Nephron progenitor cell (in vitro differentiated cells): ENCODE data around the gene UBQLN4.

Experiments
- DNase-seq: peaks from one replicate; pipeline ENCODE4 v3.0.0; 2021
- H3K27ac Mint-ChIP-seq: 2 replicates; pipeline ENCODE4 v1.8.0; 2021; ENCODE audit warnings: mild to moderate bottlenecking, moderate library complexity, mixed read lengths
- H3K27me3 Mint-ChIP-seq: 2 replicates; pipeline ENCODE4 v1.8.0; 2021; ENCODE audit warnings: mild to moderate bottlenecking, low read depth, mixed read lengths; ENCODE audit not compliant: poor library complexity
- H3K36me3 Mint-ChIP-seq: 2 replicates; pipeline ENCODE4 v1.8.0; 2021; ENCODE audit warnings: low read depth, mixed read lengths
- H3K4me1 Mint-ChIP-seq: 2 replicates; pipeline ENCODE4 v1.8.0; 2021; ENCODE audit warnings: mixed read lengths
- H3K4me3 Mint-ChIP-seq: 2 replicates; pipeline ENCODE4 v1.8.0; 2021; ENCODE audit warnings: mild to moderate bottlenecking, moderate library complexity, mixed read lengths
- H3K9me3 Mint-ChIP-seq: 2 replicates; pipeline ENCODE4 v1.8.0; 2021; ENCODE audit warnings: mild to moderate bottlenecking, moderate library complexity, mixed read lengths
- TF ChIP-seq, protein P1 (sequence below): fragments of 200-600 bp; sonication (generic); IDR thresholded peaks from 2 replicates; pipeline ENCODE4 v1.5.0; 2021; ENCODE audit warnings: antibody characterized with exemption

UBQLN4 gene

DNA sequence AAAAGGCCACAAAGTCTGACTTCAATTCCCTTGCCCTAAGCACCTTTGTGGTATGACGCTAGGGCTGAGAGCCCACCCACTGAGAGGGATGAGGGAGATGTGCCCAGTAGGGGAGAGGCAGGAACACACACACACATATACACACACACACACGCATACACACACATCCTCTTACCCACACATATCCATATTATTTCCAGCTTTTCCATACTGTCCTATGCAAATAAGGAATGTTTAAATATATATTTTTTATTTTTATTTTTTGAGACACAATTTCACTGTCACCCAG is 10.3 kb upstream of the UBQLN4 start:
- H3K36me3 Mint-ChIP-seq = no peaks in the 10 kb centered on the region

DNA sequence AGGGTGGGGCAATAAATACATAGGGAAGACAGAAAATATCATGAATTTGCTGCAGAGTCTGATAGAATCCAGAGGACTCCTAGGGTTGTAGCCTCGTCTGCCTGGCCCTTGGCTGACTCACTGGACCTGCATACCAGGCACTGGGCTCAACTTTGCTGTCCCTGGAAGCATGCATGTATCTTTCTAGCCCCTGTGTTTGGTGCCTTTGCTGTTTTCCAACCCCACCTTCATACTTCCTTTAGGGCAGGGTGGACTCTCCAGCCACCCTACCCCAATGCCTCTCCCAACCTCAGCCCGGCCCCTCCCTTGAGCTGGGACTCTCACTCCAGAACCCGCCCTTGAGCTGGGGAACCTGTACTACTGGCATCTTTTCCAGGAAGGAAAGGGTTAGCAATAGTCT is 8.6 kb upstream of the UBQLN4 start:
- no peak for DNase-seq
- Mint-ChIP-seq H3K9me3 (no peaks in the 10 kb centered on the region), H3K27ac (no peak overlapping the region), H3K4me3 (no peak overlapping the region), H3K27me3 (peaks cover 10% of the 10 kb centered on the region), H3K36me3 (peaks cover 7% of the 10 kb centered on the region), H3K4me1 (peaks cover 36% of the 10 kb centered on the region)
- TF ChIP-seq, protein P1, sequence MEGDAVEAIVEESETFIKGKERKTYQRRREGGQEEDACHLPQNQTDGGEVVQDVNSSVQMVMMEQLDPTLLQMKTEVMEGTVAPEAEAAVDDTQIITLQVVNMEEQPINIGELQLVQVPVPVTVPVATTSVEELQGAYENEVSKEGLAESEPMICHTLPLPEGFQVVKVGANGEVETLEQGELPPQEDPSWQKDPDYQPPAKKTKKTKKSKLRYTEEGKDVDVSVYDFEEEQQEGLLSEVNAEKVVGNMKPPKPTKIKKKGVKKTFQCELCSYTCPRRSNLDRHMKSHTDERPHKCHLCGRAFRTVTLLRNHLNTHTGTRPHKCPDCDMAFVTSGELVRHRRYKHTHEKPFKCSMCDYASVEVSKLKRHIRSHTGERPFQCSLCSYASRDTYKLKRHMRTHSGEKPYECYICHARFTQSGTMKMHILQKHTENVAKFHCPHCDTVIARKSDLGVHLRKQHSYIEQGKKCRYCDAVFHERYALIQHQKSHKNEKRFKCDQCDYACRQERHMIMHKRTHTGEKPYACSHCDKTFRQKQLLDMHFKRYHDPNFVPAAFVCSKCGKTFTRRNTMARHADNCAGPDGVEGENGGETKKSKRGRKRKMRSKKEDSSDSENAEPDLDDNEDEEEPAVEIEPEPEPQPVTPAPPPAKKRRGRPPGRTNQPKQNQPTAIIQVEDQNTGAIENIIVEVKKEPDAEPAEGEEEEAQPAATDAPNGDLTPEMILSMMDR = no peak

More for the DNA sequence above, 10.3 kb upstream of the UBQLN4 start:
- H3K4me3 Mint-ChIP-seq = no peak overlapping the region
- no peak for DNase-seq
- TF ChIP-seq, protein P1 = no peak
- no peak overlapping the region for H3K27ac Mint-ChIP-seq
- H3K27me3 Mint-ChIP-seq = peaks cover 10% of the 10 kb centered on the region
- no peaks in the 10 kb centered on the region for H3K9me3 Mint-ChIP-seq
- peaks cover 41% of the 10 kb centered on the region for H3K4me1 Mint-ChIP-seq

DNA sequence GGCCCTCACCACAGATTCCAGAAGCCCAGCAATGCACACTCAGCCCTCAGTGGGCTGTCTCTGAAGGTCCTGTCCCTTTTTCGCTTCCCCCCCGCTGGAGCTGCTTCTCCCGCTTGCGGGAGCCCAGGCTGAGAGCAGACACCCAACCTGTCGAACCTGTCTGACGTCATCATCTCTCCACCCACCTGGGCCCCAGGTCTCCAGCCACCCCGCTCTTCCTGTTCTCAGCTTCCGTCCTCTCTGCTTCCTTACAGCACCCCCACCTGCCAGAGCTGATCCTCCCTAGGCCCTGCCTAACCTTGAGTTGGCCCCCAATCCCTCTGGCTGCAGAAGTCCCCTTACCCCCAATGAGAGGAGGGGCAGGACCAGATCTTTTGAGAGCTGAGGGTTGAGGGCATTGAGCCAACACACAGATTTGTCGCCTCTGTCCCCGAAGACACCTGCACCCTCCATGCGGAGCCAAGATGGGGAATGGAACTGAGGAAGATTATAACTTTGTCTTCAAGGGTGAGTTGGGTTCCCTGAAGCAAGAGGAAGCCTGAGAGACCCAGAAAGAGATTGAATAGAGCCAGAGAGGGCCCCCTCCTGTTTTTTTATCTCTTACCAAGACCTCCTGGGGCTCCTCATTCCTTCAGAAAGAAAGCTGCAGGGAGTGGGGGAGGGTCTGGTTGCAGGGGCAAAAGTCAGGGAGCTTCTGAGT is 7.5 kb upstream of the UBQLN4 start, which contains the start of gene RAB25:
Gene RAB25, plus strand, starts transcription at position 224 of the 700 bp plus-strand sequence. Its CDS starts 241 bp downstream, at position 465.
- DNase-seq = no peak
- Mint-ChIP-seq H3K4me3 (peak within 1 kb of the TSS; percentile 57), H3K27ac (peak within 1 kb of the TSS; percentile 66), H3K36me3 (peaks cover 12% of the 10 kb centered on the region), H3K9me3 (no peaks in the 10 kb centered on the region), H3K4me1 (peaks cover 29% of the 10 kb centered on the region), H3K27me3 (peaks cover 10% of the 10 kb centered on the region)
- TF ChIP-seq, protein P1 = no peak

DNA sequence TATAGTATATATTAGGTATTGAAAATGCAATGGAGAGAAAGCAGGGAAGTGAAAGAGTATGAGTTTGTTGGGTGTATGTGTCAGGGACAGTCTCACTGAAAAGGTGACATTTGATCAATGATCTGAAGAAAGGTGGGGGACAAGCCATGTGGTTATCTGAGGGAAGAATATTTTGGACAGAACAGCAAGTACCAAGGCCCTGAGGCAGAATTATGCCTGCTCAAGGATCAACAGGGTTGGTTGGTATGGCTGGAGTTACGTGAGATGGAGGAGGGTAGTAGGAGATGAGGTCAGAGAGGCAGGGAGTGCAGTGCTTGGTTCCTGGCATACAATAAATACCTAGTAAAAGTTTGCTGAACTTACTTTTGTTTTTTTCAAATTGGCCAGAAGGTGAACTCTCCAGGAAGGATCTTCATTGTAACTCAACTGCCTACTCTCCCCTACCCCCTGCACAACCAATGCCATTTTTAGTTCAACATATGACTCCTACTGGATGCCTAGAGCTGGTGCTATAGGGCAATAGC is 2.8 kb upstream of the UBQLN4 start:
- Mint-ChIP-seq H3K9me3 (no peaks in the 10 kb centered on the region), H3K36me3 (peaks cover 19% of the 10 kb centered on the region), H3K4me1 (peaks cover 32% of the 10 kb centered on the region), H3K27me3 (peaks cover 7% of the 10 kb centered on the region), H3K27ac (no peak overlapping the region), H3K4me3 (peak overlapping the region; percentile 1)
- no peak for DNase-seq
- TF ChIP-seq, protein P1 = no peak

DNA sequence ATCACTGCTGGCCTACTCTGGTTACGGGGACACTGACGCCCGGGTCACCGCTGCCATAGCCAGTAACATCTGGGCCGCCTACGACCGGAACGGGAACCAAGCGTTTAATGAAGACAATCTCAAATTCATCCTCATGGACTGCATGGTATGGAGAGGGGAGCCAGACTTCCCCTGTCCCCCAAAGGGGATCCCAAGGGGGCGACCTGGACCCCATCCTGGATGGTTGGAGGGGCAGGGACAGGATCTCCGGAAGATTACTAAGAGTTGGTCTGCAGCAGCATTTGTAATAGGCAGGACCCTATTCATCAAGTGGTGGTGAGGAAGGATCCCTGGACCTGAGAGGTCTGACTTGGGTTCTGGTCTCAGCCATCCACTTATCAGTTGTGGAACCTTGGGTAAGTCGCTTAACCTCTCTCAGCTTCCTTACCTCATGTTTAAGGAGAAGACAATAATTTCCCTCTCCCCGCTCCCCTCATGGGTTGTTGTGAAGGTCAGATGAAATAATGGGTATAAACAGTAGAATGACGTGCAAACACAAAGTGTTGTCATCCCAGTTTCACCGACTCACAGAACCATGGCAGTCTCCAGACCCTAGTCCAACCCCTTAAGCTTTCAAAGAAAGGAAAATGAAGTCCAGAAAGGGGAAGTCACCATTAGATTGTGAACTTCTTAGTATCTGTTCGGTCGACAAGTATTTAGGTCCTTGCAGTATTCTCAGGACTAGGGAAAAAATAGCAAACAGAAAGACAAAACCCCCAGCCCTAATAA is 1.9 kb upstream of the UBQLN4 start:
- peak overlapping the region; percentile 93 for H3K4me3 Mint-ChIP-seq
- H3K27ac Mint-ChIP-seq = no peak overlapping the region
- no peaks in the 10 kb centered on the region for H3K9me3 Mint-ChIP-seq
- H3K4me1 Mint-ChIP-seq = peaks cover 29% of the 10 kb centered on the region
- TF ChIP-seq, protein P1 = no peak
- H3K27me3 Mint-ChIP-seq = peaks cover 4% of the 10 kb centered on the region
- H3K36me3 Mint-ChIP-seq = peaks cover 25% of the 10 kb centered on the region
- DNase-seq = no peak
